HCT116 (cell line): ENCODE measurements around the gene ORC2. TPM values are rescaled to one million over a fixed set of nuclear protein-coding genes. Genes with fewer than 3 reads are reported as not detected.

Source experiments
- ATAC-seq: fragments of 200-7000 bp; cut with Tn5 transposase; 2 replicates; pipeline ENCODE4 v1.9.1; 2020; ENCODE audit warnings: mild to moderate bottlenecking, moderate library complexity
- BruUV-seq: library from RNA; stranded (reverse); fragments of 400-500 nt; replicated peaks from 2 replicates; lab custom pipeline; 2021; lab: Mats Ljungman, UMichigan
- CTCF ChIA-PET: fragments of 300-600 bp; sonication (Branson Sonifier 250); formaldehyde crosslinking; loops from one replicate; lab custom pipeline; 2021; ENCODE audit warnings: antibody characterized with exemption; lab: Charles Lee
- POLR2A ChIA-PET: fragments of 300-600, 350-600 bp; sonication (Branson Sonifier 250); formaldehyde crosslinking; loops from one replicate; lab custom pipeline; 2021; ENCODE audit warnings: antibody characterized with exemption; lab: Charles Lee
- RAD21 ChIA-PET, 2 experiments: fragments of 300-600 bp; sonication (Branson Sonifier 250); formaldehyde crosslinking; loops; one replicate each; lab custom pipeline; 2023; ENCODE audit warnings: low total read pairs in 2 of 2; ENCODE audit not compliant: uncharacterized antibody in 2 of 2, unreplicated experiment in 2 of 2, low non-redundant PET in 1 of 2; lab: Charles Lee
- DNase-seq: peaks from one replicate; pipeline ENCODE4 v3.0.0-alpha.2; 2010; ENCODE audit warnings: low read depth, low spot score
- H2AFZ ChIP-seq: fragments of 200-600 bp; shearing (Covaris generic), sonication (generic); 2 replicates; pipeline ENCODE4 v1.6.1; 2017; ENCODE audit warnings: low read depth, mixed run types, mixed read lengths, antibody characterized with exemption, low read length; ENCODE audit not compliant: poor library complexity, severe bottlenecking
- H3K27ac ChIP-seq: 2 replicates; pipeline ENCODE4 v1.5.1; 2012; ENCODE audit warnings: low read depth, low read length
- H3K27me3 ChIP-seq: fragments of 200-600 bp; sonication (generic); 2 replicates; pipeline ENCODE4 v1.6.1; 2016; ENCODE audit warnings: mixed run types, low read length, mixed read lengths; ENCODE audit not compliant: insufficient read depth
- H3K36me3 ChIP-seq, 2 experiments: fragments of 200-500 bp in 1 of 2; fragments of 200-600 bp in 1 of 2; sonication (Bioruptor generic) in 1 of 2; sonication (generic) in 1 of 2; 2 replicates each; pipeline versions ENCODE4 v1.5.1 to v1.6.1; 2014 to 2016; ENCODE audit warnings: low read length in 2 of 2, inconsistent platforms in 1 of 2, mixed read lengths in 1 of 2, mixed run types in 1 of 2; ENCODE audit not compliant: insufficient read depth in 2 of 2, control insufficient read depth in 1 of 2
- H3K4me1 ChIP-seq, 2 experiments: fragments of 200-600 bp in 1 of 2; sonication (generic) in 1 of 2; 2 replicates each; pipeline versions ENCODE4 v1.5.1 to v1.6.1; 2012 to 2017; ENCODE audit warnings: low read length in 2 of 2, inconsistent platforms in 1 of 2, mild to moderate bottlenecking in 1 of 2, mixed read lengths in 1 of 2, mixed run types in 1 of 2, moderate library complexity in 1 of 2; ENCODE audit not compliant: insufficient read depth in 2 of 2, control insufficient read depth in 1 of 2
- H3K4me2 ChIP-seq: fragments of 200-600 bp; sonication (generic); 2 replicates; pipeline ENCODE4 v1.6.1; 2017; ENCODE audit warnings: mixed run types, low read length, mixed read lengths
- H3K4me3 ChIP-seq, 2 experiments: fragments of 200-600 bp in 1 of 2; sonication (generic) in 1 of 2; replicated peaks in 1 of 2; 2 replicates each; pipeline ENCODE4 v1.5.1; 2011 to 2016; ENCODE audit warnings: low read length in 2 of 2, control low read depth in 1 of 2, low read depth in 1 of 2, mild to moderate bottlenecking in 1 of 2, mixed read lengths in 1 of 2, mixed run types in 1 of 2
- H3K79me2 ChIP-seq: fragments of 200-600 bp; sonication (generic); 2 replicates; pipeline ENCODE4 v1.6.1; 2017; ENCODE audit warnings: mild to moderate bottlenecking, mixed run types, low read length, moderate library complexity, mixed read lengths; ENCODE audit not compliant: insufficient read depth
- H3K9ac ChIP-seq: fragments of 200-600 bp; sonication (generic); 2 replicates; pipeline ENCODE4 v1.6.1; 2016; ENCODE audit warnings: low read length, mixed read lengths
- H3K9me2 ChIP-seq: fragments of 200-600 bp; sonication (generic), shearing (Covaris generic); 2 replicates; pipeline ENCODE4 v1.6.1; 2017; ENCODE audit warnings: mixed run types, mild to moderate bottlenecking, moderate library complexity; ENCODE audit not compliant: insufficient read depth
- H3K9me3 ChIP-seq, 2 experiments: fragments of 200-500 bp in 1 of 2; fragments of 200-600 bp in 1 of 2; sonication (Bioruptor generic) in 1 of 2; sonication (generic) in 1 of 2; 2 replicates each; pipeline ENCODE4 v1.6.1; 2014 to 2017; ENCODE audit warnings: low read length in 2 of 2, mixed read lengths in 2 of 2, inconsistent platforms in 1 of 2, low read depth in 1 of 2, mild to moderate bottlenecking in 1 of 2, mixed run types in 1 of 2, moderate library complexity in 1 of 2; ENCODE audit not compliant: control insufficient read depth in 1 of 2, insufficient read depth in 1 of 2
- H4K20me1 ChIP-seq: fragments of 200-600 bp; sonication (generic), shearing (Covaris generic); 2 replicates; pipeline ENCODE4 v1.6.1; 2017; ENCODE audit warnings: mixed run types, mild to moderate bottlenecking, moderate library complexity; ENCODE audit not compliant: insufficient read depth
- CEBPB ChIP-seq: IDR thresholded peaks from 2 replicates; pipeline ENCODE4 v1.6.1; 2012; ENCODE audit warnings: low read depth
- EGR1 ChIP-seq: IDR thresholded peaks from 2 replicates; pipeline ENCODE4 v1.6.1; 2012; ENCODE audit warnings: low read depth
- ELF1 ChIP-seq: IDR thresholded peaks from 2 replicates; pipeline ENCODE4 v1.6.1; 2012; ENCODE audit warnings: low read depth, borderline replicate concordance
- FOSL1 ChIP-seq: IDR thresholded peaks from 2 replicates; pipeline ENCODE4 v1.6.1; 2012; ENCODE audit warnings: low read depth
- POLR2AphosphoS5 ChIP-seq: IDR thresholded peaks from 2 replicates; pipeline ENCODE4 v1.6.1; 2011; ENCODE audit warnings: mild to moderate bottlenecking, low read depth, low read length, moderate library complexity
- RAD21 ChIP-seq: IDR thresholded peaks from 2 replicates; pipeline ENCODE4 v1.6.1; 2012; ENCODE audit warnings: low read depth, mild to moderate bottlenecking
- SRF ChIP-seq: IDR thresholded peaks from 2 replicates; pipeline ENCODE4 v1.6.1; 2012; ENCODE audit warnings: low read depth
- TCF7L2 ChIP-seq: IDR thresholded peaks from 2 replicates; pipeline ENCODE4 v1.7.0; 2011; ENCODE audit warnings: borderline replicate concordance, inconsistent platforms; ENCODE audit not compliant: insufficient read depth, insufficient read length; ENCODE audit errors: extremely low read depth
- ZNF274 ChIP-seq: fragments of 200-500 bp; sonication (Bioruptor generic); IDR thresholded peaks from 2 replicates; pipeline ENCODE4 v1.6.1; 2014; ENCODE audit warnings: mild to moderate bottlenecking, low read depth, low read length, inconsistent platforms
- intact Hi-C: fragments of 100-400 bp; cut with micrococcal nuclease; formaldehyde crosslinking; loops from 2 replicates; pipeline ENCODE4 v1.10.0; 2022
- total RNA-seq: library from RNA; stranded (reverse); gene quantifications from one replicate; pipeline ENCODE4 v1.2.1, GENCODE V29; 2021; ENCODE audit not compliant: unreplicated experiment
- TF ChIP-seq, protein P1 (sequence below): IDR thresholded peaks from 2 replicates; pipeline ENCODE4 v1.6.1; 2012; ENCODE audit warnings: low read depth
- TF ChIP-seq, protein P2 (sequence below): IDR thresholded peaks from 2 replicates; pipeline ENCODE4 v1.6.1; 2011; ENCODE audit warnings: mild to moderate bottlenecking, low read length, moderate library complexity; ENCODE audit not compliant: insufficient replicate concordance; ENCODE audit errors: extremely low read depth
- TF ChIP-seq, protein P3 (sequence below), 3 experiments: fragments of 200-600 bp in 1 of 3; sonication (generic) in 1 of 3; IDR thresholded peaks in 2 of 3; conservative IDR thresholded peaks in 1 of 3; 2 replicates each; pipeline ENCODE4 v1.5.1; 2012 to 2017; ENCODE audit warnings: low read depth in 2 of 3, low read length in 2 of 3, antibody characterized with exemption in 1 of 3, borderline replicate concordance in 1 of 3, control low read depth in 1 of 3, mild to moderate bottlenecking in 1 of 3, mixed read lengths in 1 of 3, mixed run types in 1 of 3, moderate library complexity in 1 of 3; ENCODE audit not compliant: insufficient read depth in 1 of 3

ORC2 gene
- total RNA-seq, 1 experiment from 2014 or later = 51.9 TPM

DNA sequence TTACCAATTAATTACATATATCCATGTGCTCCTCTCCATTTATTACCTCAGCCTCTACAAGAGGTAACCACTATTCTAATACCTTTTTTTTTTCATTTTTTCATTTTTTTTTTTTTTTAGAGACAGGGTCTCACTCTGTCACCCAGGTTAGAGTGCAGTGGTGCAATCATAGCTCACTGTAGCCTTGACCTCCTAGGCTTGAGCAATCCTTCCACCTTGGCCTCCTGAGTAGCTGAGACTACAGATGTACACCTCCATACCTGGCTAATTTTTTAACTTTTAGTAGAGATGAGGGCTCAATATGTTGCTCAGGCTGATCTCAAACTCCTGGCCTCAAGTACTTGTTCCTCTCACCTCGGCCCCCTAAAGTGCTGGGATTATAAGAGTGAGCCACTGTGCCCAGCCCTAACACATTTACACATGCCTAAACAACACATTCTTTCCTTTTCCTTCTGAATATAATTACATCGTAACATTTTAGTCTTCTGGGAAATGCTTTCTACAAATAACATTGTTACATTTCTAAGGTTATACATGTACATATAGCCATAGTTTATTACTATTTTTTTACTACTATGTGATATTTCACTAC lies 85.1 kb downstream of the ORC2 start:
- BruUV-seq = no TSS peak
- H4K20me1 ChIP-seq = no peaks in the 10 kb centered on the region
- no peaks in the 10 kb centered on the region for H3K4me1 ChIP-seq
- no peak overlapping the region for H3K4me2 ChIP-seq
- H3K9me2 ChIP-seq = no peaks in the 10 kb centered on the region
- intact Hi-C loops = no loop called here
- H3K9ac ChIP-seq = no peak overlapping the region
- ChIA-PET POLR2A (interaction anchor here (1.0 kb wide), 1 partner anchor 12 kb away, joined by 4 read pairs; no protein-coding TSS in a partner anchor), CTCF (no interaction called here), RAD21 (no interaction called here)
- H2AFZ ChIP-seq = no peak overlapping the region
- no peak overlapping the region for H3K27ac ChIP-seq
- no peak overlapping the region for H3K4me3 ChIP-seq
- TF ChIP-seq TCF7L2 (no peak), POLR2AphosphoS5 (no peak), RAD21 (no peak), FOSL1 (no peak), CEBPB (no peak), ZNF274 (no peak), SRF (no peak), ELF1 (no peak), EGR1 (no peak)
- TF ChIP-seq, protein P1, sequence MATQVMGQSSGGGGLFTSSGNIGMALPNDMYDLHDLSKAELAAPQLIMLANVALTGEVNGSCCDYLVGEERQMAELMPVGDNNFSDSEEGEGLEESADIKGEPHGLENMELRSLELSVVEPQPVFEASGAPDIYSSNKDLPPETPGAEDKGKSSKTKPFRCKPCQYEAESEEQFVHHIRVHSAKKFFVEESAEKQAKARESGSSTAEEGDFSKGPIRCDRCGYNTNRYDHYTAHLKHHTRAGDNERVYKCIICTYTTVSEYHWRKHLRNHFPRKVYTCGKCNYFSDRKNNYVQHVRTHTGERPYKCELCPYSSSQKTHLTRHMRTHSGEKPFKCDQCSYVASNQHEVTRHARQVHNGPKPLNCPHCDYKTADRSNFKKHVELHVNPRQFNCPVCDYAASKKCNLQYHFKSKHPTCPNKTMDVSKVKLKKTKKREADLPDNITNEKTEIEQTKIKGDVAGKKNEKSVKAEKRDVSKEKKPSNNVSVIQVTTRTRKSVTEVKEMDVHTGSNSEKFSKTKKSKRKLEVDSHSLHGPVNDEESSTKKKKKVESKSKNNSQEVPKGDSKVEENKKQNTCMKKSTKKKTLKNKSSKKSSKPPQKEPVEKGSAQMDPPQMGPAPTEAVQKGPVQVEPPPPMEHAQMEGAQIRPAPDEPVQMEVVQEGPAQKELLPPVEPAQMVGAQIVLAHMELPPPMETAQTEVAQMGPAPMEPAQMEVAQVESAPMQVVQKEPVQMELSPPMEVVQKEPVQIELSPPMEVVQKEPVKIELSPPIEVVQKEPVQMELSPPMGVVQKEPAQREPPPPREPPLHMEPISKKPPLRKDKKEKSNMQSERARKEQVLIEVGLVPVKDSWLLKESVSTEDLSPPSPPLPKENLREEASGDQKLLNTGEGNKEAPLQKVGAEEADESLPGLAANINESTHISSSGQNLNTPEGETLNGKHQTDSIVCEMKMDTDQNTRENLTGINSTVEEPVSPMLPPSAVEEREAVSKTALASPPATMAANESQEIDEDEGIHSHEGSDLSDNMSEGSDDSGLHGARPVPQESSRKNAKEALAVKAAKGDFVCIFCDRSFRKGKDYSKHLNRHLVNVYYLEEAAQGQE = no peak
- TF ChIP-seq, protein P2, sequence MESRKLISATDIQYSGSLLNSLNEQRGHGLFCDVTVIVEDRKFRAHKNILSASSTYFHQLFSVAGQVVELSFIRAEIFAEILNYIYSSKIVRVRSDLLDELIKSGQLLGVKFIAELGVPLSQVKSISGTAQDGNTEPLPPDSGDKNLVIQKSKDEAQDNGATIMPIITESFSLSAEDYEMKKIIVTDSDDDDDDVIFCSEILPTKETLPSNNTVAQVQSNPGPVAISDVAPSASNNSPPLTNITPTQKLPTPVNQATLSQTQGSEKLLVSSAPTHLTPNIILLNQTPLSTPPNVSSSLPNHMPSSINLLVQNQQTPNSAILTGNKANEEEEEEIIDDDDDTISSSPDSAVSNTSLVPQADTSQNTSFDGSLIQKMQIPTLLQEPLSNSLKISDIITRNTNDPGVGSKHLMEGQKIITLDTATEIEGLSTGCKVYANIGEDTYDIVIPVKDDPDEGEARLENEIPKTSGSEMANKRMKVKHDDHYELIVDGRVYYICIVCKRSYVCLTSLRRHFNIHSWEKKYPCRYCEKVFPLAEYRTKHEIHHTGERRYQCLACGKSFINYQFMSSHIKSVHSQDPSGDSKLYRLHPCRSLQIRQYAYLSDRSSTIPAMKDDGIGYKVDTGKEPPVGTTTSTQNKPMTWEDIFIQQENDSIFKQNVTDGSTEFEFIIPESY = no peak
- TF ChIP-seq, protein P3, sequence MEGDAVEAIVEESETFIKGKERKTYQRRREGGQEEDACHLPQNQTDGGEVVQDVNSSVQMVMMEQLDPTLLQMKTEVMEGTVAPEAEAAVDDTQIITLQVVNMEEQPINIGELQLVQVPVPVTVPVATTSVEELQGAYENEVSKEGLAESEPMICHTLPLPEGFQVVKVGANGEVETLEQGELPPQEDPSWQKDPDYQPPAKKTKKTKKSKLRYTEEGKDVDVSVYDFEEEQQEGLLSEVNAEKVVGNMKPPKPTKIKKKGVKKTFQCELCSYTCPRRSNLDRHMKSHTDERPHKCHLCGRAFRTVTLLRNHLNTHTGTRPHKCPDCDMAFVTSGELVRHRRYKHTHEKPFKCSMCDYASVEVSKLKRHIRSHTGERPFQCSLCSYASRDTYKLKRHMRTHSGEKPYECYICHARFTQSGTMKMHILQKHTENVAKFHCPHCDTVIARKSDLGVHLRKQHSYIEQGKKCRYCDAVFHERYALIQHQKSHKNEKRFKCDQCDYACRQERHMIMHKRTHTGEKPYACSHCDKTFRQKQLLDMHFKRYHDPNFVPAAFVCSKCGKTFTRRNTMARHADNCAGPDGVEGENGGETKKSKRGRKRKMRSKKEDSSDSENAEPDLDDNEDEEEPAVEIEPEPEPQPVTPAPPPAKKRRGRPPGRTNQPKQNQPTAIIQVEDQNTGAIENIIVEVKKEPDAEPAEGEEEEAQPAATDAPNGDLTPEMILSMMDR (IDR thresholded peaks at IDR 0.05 in 2 of 3, conservative IDR thresholded peaks at IDR 0.05 in 1 of 3; ENCODE audit: borderline replicate concordance in 1 of 3, insufficient read depth in 1 of 3, low read depth in 2 of 3, low read length in 2 of 3) = no peak
- no peaks in the 10 kb centered on the region for H3K79me2 ChIP-seq
- peaks cover 28 to 40% of the 10 kb centered on the region in 2 experiments for H3K36me3 ChIP-seq
- H3K27me3 ChIP-seq = no peaks in the 10 kb centered on the region
- no peaks in the 10 kb centered on the region for H3K9me3 ChIP-seq
- DNase-seq (no peak), ATAC-seq (no peak)
